Measurements from ENCODE around the gene GLRA2.
"Not testable (repeated sequence)": the region's sequence is repeated elsewhere in the genome, so short reads cannot be mapped to it uniquely, and the experiment has no call there.

Gene GLRA2

DNA sequence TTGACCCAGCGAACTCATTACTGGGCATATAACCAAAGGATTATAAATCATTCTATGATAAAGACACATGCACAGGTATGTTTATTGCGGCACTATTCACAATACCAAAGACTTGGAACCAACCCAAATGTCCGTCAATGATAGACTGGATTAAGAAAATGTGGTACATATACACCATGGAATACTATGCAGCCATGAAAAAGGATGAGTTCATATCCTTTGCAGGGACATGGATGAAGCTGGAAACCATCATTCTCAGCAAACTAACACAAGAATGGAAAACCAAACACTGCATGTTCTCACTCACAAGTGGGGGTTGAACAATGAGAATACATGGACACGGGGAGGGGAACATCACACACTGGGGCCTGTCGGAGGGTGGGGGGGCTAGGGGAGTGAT lies 83.1 kb downstream of the GLRA2 start:
- H3K27me3 Mint-ChIP-seq; DNase-seq (ENCODE audit: low spot score in 2 of 2); H3K4me1 Mint-ChIP-seq; H3K27ac Mint-ChIP-seq (ENCODE audit: low read depth); H3K4me3 Mint-ChIP-seq; H3K36me3 Mint-ChIP-seq (ENCODE audit: insufficient read depth); H3K9me3 Mint-ChIP-seq; ATAC-seq (replicated peaks; ENCODE audit: extremely low read depth, poor library complexity, severe bottlenecking): not testable (repeated sequence)

DNA sequence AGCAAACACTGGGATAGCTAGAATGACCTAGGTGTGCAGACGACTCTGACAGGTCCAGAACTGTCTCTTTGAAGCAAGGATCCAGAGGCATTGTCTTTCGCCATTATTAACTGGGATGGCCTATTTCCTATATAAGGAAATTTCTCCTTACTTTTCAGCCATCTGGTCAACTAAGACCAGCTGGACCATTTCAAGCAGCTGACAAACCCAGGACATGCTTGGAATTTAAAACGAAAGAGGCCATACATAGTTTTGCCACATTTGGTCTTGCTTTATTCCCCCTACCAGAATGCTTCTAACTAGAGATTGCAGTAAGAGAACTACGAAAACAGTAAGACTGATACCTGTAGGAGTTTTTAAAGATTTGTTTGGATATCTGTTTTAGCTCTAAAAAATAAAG lies 87.0 kb downstream of the GLRA2 start:
- H3K9me3 Mint-ChIP-seq: no peaks in the 10 kb centered on the region
- no peaks in the 10 kb centered on the region for H3K27me3 Mint-ChIP-seq
- DNase-seq (ENCODE audit: low spot score in 2 of 2): no peak
- no peak for ATAC-seq (replicated peaks; ENCODE audit: extremely low read depth, poor library complexity, severe bottlenecking)
- no peaks in the 10 kb centered on the region for H3K36me3 Mint-ChIP-seq (ENCODE audit: insufficient read depth)
- no peak overlapping the region for H3K27ac Mint-ChIP-seq (ENCODE audit: low read depth)
- H3K4me3 Mint-ChIP-seq: no peak overlapping the region
- H3K4me1 Mint-ChIP-seq: no peaks in the 10 kb centered on the region

DNA sequence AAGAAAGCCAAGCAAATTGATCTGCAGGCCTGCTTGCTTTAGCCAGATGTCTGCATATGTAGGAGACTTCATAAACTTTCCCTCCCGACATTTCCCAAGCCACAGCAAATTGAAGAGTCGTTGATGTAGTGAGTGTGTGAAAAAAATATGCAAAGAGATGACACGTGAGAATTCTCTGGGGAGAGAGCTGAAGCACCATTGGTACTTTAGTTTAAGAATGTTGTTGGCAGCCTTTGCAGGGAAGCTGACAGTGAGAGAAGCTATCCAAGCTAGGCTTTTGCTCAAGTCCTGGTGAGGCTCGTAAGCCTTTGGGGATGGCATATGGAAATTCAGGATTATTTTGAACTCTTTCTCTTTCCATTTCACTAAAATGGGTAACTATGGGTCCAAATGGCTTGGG lies 87.5 kb downstream of the GLRA2 start:
- no peaks in the 10 kb centered on the region for H3K36me3 Mint-ChIP-seq (ENCODE audit: insufficient read depth)
- no peaks in the 10 kb centered on the region for H3K27me3 Mint-ChIP-seq
- H3K9me3 Mint-ChIP-seq: no peaks in the 10 kb centered on the region
- no peaks in the 10 kb centered on the region for H3K4me1 Mint-ChIP-seq
- no peak for ATAC-seq (replicated peaks; ENCODE audit: extremely low read depth, poor library complexity, severe bottlenecking)
- no peak overlapping the region for H3K4me3 Mint-ChIP-seq
- no peak overlapping the region for H3K27ac Mint-ChIP-seq (ENCODE audit: low read depth)
- no peak for DNase-seq (ENCODE audit: low spot score in 2 of 2)

DNA sequence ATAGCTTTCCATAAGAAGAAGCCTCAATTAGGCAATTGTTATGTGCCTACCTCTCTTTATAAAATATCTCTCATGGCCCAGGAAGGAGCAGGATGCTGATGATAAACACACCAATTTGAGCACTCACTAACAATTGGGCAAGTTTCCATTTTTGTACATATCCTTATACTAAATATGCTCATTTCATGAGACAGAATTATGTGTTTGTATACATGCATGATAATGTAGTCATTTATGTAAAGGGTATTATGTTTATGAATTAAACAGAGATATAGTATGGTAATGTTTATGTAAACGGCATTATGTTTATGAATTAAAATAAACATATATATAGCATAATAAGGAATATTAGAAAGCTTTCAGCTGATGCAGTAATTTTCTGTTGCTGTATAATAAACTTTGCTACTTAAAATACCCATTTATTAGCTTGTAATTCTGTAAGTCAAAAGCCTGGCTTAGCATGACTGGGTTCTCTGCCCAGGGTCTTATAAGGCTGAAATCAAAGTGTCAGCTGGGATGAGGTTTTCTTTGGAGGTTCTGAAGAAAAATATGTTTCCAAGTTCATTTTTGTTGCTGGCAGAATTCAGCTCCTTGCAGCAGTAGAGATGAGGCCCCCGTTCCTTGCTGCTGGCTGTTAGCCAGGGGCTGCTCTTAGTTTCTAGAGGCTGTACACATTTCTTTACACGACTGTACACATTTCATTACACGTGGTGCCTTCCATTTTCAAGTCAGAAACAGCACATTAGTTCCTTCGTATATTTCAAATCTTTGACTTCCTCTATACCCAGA lies 89.0 kb downstream of the GLRA2 start:
- ATAC-seq (replicated peaks; ENCODE audit: extremely low read depth, poor library complexity, severe bottlenecking) (no peak), DNase-seq (ENCODE audit: low spot score in 2 of 2) (no peak)
- no peaks in the 10 kb centered on the region for H3K4me1 Mint-ChIP-seq
- no peak overlapping the region for H3K4me3 Mint-ChIP-seq
- no peaks in the 10 kb centered on the region for H3K27me3 Mint-ChIP-seq
- no peak overlapping the region for H3K27ac Mint-ChIP-seq (ENCODE audit: low read depth)
- H3K36me3 Mint-ChIP-seq (ENCODE audit: insufficient read depth): no peaks in the 10 kb centered on the region
- H3K9me3 Mint-ChIP-seq: no peaks in the 10 kb centered on the region

DNA sequence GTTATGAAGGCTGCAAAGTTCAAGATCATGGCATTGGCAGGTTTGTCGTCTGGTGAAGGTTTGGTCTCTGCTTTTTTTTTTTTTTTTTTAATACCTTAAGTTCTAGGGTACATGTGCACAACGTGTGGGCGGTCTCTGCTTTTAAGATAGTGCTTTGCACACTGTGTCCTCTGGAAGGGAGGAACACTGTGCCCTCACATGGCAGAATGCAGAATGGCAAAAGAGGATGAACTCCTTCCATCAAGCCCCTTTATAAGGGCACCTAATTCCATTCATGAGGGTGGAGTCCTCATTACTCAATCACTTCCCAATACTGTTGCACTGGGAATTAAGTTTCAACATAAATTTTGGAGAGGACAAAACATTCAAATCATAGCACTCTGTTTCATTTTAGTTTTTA lies 101.4 kb downstream of the GLRA2 start:
- no peaks in the 10 kb centered on the region for H3K27me3 Mint-ChIP-seq
- no peak overlapping the region for H3K4me3 Mint-ChIP-seq
- H3K9me3 Mint-ChIP-seq: no peaks in the 10 kb centered on the region
- ATAC-seq (replicated peaks; ENCODE audit: extremely low read depth, poor library complexity, severe bottlenecking) (no peak), DNase-seq (ENCODE audit: low spot score in 2 of 2) (no peak)
- no peaks in the 10 kb centered on the region for H3K4me1 Mint-ChIP-seq
- no peak overlapping the region for H3K27ac Mint-ChIP-seq (ENCODE audit: low read depth)
- no peaks in the 10 kb centered on the region for H3K36me3 Mint-ChIP-seq (ENCODE audit: insufficient read depth)

DNA sequence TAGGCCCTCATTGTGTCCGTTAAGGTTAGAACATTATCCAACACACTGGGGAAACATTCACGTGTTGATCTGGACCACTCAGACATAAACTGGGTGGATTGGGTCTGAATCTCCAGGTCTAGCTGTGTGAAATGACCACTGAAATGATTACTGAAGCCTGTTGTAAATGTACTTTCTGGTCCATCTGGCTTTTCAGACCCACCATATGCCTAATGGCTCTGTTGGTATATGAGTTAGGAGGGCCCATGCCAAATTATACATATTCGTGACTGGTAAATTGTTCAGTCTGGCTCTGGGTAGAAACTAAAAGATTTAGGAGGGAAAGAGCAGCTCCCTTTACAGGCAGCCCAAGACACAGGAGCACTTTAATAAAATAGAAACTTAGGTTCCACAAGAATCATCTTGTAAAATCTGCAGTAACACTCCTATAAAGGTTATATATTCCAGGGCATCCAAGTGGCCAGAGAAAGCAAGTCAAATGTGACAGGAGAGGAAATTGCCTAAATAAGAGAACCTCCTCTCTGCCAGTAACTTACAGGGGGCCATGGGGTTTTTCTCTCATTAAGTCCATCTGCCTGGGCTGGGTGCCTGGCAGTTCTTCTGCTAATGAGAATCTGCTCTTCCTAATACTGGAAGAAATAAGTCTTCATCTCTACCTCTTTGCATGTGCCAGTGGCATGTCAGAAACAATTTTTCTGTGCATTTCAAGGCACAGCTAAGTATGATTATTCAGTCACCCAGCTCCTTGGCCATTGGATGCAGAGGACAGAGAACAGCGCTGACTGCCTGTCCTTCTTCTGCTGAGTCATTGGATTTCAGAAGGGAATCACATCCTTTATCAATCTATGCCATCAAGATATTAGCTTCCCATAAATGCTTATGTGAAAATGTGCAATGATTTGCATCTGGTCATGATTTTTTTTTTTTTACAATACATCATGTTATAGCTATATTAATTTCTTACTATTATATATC lies 112.6 kb downstream of the GLRA2 start:
- no peaks in the 10 kb centered on the region for H3K36me3 Mint-ChIP-seq (ENCODE audit: insufficient read depth)
- H3K9me3 Mint-ChIP-seq: no peaks in the 10 kb centered on the region
- H3K27me3 Mint-ChIP-seq: peaks cover 6% of the 10 kb centered on the region
- H3K4me1 Mint-ChIP-seq: no peaks in the 10 kb centered on the region
- no peak overlapping the region for H3K4me3 Mint-ChIP-seq
- DNase-seq (ENCODE audit: low spot score in 2 of 2) (no peak), ATAC-seq (replicated peaks; ENCODE audit: extremely low read depth, poor library complexity, severe bottlenecking) (no peak)
- no peak overlapping the region for H3K27ac Mint-ChIP-seq (ENCODE audit: low read depth)

DNA sequence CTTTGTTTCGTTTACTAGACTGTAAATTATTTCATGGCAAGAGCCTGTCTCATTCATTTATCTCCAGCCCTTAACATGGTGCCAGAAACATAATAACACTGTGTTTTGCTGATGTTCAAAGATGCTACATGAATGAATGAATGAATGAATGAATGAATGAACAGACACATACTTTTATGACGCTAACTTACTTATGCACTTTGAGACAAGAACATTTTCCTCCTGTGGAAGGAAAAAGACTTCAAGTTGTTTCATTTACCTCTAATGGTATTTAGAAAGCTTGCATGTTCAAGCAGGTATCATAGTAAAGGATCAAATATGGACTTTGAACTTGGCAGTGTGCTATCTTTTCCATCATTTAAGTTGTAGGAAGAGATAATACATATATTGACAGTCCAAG lies 131.6 kb downstream of the GLRA2 start:
- H3K4me1 Mint-ChIP-seq: no peaks in the 10 kb centered on the region
- H3K27me3 Mint-ChIP-seq: no peaks in the 10 kb centered on the region
- H3K4me3 Mint-ChIP-seq: no peak overlapping the region
- H3K27ac Mint-ChIP-seq (ENCODE audit: low read depth): no peak overlapping the region
- no peak for DNase-seq (ENCODE audit: low spot score in 2 of 2)
- ATAC-seq (replicated peaks; ENCODE audit: extremely low read depth, poor library complexity, severe bottlenecking): no peak
- no peaks in the 10 kb centered on the region for H3K36me3 Mint-ChIP-seq (ENCODE audit: insufficient read depth)
- H3K9me3 Mint-ChIP-seq: no peaks in the 10 kb centered on the region

DNA sequence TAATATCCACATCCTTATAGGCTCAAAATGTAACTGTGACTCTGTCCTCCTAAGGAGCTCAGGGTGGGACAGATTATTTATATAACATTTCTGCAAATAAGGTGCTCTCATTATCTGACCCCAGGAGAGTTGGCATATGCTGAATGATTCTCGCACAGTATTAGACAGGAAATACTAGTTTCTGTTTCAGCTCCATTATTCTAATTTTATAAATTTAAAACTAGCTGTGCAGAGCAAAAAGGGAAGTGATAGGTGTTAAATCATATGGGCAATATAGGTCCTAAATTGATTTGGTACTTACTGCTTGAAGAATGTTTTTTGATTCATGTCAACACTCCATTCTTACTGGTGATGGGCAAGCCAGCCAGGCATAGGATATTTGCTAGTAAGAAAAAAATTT lies 141.5 kb downstream of the GLRA2 start:
- no peak overlapping the region for H3K27ac Mint-ChIP-seq (ENCODE audit: low read depth)
- H3K4me1 Mint-ChIP-seq: no peaks in the 10 kb centered on the region
- no peaks in the 10 kb centered on the region for H3K36me3 Mint-ChIP-seq (ENCODE audit: insufficient read depth)
- no peaks in the 10 kb centered on the region for H3K9me3 Mint-ChIP-seq
- no peak overlapping the region for H3K4me3 Mint-ChIP-seq
- ATAC-seq (replicated peaks; ENCODE audit: extremely low read depth, poor library complexity, severe bottlenecking): no peak
- DNase-seq (ENCODE audit: low spot score in 2 of 2): no peak
- no peaks in the 10 kb centered on the region for H3K27me3 Mint-ChIP-seq

DNA sequence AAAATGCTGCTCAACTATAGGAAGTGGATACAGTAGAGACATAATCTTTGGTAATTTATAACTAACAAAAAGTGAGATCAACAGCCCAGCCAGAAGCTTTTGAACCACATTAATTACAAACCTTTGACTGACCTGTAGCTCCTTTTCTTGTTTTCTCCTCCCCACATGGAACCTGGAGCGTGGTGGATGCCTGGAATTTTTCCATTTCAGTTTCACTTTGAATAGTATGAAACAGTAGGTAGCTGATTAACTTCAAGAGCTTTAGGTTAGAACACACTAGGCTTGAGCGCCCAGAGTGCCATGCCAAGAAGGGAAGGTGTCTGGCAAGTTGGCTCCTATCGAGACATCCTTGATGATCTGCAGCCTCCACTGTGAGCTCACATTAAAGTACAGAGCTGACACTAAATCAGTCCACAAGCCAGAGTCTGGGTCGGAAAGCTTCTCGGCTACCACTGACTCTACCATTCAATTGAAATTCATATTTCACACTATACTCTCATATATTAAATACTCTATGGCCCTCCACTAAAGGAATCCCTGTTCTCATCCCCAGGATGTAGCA lies 143.4 kb downstream of the GLRA2 start:
- no peaks in the 10 kb centered on the region for H3K27me3 Mint-ChIP-seq
- no peaks in the 10 kb centered on the region for H3K4me1 Mint-ChIP-seq
- ATAC-seq (replicated peaks; ENCODE audit: extremely low read depth, poor library complexity, severe bottlenecking) (no peak), DNase-seq (ENCODE audit: low spot score in 2 of 2) (no peak)
- H3K36me3 Mint-ChIP-seq (ENCODE audit: insufficient read depth): no peaks in the 10 kb centered on the region
- no peaks in the 10 kb centered on the region for H3K9me3 Mint-ChIP-seq
- no peak overlapping the region for H3K27ac Mint-ChIP-seq (ENCODE audit: low read depth)
- no peak overlapping the region for H3K4me3 Mint-ChIP-seq

DNA sequence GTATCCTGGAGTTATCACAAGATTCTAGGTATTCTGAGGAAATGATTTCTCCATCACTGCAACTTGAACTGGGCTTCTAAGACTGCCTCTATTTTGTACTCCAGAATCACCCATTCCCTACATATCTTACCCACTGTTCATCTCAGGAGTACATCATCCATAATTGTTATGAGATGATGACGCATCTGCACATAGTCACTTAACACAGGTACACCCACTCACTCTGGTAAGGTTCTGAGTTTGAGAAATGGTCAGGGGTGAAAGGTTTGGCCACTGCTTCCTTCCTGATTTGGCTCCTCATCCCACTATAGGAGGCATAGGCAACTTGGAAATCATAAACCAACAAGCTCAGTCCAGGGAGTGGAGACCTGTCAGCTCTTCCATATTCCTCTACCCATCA lies 143.9 kb downstream of the GLRA2 start:
- Mint-ChIP-seq H3K4me1 (no peaks in the 10 kb centered on the region), H3K36me3 (ENCODE audit: insufficient read depth) (no peaks in the 10 kb centered on the region), H3K27me3 (no peaks in the 10 kb centered on the region), H3K9me3 (no peaks in the 10 kb centered on the region), H3K4me3 (no peak overlapping the region), H3K27ac (ENCODE audit: low read depth) (no peak overlapping the region)
- DNase-seq (ENCODE audit: low spot score in 2 of 2) (no peak), ATAC-seq (replicated peaks; ENCODE audit: extremely low read depth, poor library complexity, severe bottlenecking) (no peak)

DNA sequence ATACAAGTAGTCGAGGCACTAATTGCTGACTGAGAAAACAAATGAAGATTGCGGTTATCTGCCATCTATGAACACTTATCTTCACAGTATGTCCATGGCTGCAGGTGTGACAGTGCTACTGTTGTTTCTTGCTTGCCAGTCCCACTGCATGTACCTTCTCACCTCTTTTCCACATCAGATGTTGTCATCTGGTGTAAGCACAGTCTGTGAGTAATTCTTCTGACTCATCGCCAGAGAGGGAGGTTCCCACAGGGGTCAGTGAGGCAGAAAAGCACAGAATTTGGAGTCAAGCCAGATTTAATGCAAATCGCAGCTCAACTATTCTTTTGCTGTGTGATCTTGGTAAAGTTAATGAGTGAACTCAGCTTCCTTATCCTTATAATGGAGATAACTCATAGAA lies 144.4 kb downstream of the GLRA2 start:
- Mint-ChIP-seq H3K4me3 (no peak overlapping the region), H3K27ac (ENCODE audit: low read depth) (no peak overlapping the region), H3K27me3 (no peaks in the 10 kb centered on the region), H3K36me3 (ENCODE audit: insufficient read depth) (no peaks in the 10 kb centered on the region), H3K4me1 (no peaks in the 10 kb centered on the region), H3K9me3 (no peaks in the 10 kb centered on the region)
- ATAC-seq (replicated peaks; ENCODE audit: extremely low read depth, poor library complexity, severe bottlenecking): no peak
- DNase-seq (ENCODE audit: low spot score in 2 of 2): no peak

DNA sequence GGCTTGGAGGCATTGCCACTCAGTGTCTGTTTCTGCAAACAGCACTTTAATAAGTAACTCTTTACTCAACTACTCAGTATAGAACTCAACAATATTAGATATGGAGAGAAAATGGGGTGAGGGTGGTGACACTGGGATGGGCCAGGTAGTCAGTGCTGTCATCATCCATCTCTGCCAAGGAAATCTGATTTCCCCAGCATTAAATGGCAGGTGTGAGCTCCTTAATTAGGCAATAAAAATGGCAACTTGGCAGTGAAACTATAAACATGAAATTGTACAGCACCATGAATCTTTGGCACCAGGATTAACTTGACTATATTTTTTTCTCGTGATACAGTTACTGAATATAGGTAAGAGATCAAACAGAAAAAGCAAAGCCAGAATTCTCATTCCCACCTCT lies 146.2 kb downstream of the GLRA2 start:
- H3K4me3 Mint-ChIP-seq: no peak overlapping the region
- H3K9me3 Mint-ChIP-seq: no peaks in the 10 kb centered on the region
- DNase-seq (ENCODE audit: low spot score in 2 of 2) (no peak), ATAC-seq (replicated peaks; ENCODE audit: extremely low read depth, poor library complexity, severe bottlenecking) (no peak)
- no peaks in the 10 kb centered on the region for H3K4me1 Mint-ChIP-seq
- H3K36me3 Mint-ChIP-seq (ENCODE audit: insufficient read depth): no peaks in the 10 kb centered on the region
- no peak overlapping the region for H3K27ac Mint-ChIP-seq (ENCODE audit: low read depth)
- H3K27me3 Mint-ChIP-seq: no peaks in the 10 kb centered on the region

DNA sequence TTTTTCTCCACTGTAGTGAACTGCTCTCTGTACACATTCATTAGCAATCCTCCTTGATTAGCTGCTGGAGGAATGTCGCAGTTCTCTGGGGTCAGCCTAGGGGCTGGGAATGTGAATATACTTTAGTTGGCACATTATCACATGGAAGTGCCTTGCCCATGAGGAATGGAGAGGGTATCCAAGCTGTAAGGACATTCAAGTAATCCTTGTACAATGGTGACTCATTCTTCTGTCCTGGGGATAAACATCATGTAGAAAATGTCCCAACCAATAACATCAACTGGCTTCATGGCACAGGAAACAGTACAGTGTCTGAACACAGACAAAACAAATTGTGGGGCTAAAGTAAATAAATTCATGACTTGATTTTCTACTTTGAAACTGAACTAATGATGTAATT lies 147.1 kb downstream of the GLRA2 start:
- Mint-ChIP-seq H3K4me3 (no peak overlapping the region), H3K9me3 (no peaks in the 10 kb centered on the region), H3K27me3 (no peaks in the 10 kb centered on the region), H3K27ac (ENCODE audit: low read depth) (no peak overlapping the region), H3K36me3 (ENCODE audit: insufficient read depth) (no peaks in the 10 kb centered on the region), H3K4me1 (no peaks in the 10 kb centered on the region)
- no peak for ATAC-seq (replicated peaks; ENCODE audit: extremely low read depth, poor library complexity, severe bottlenecking)
- DNase-seq (ENCODE audit: low spot score in 2 of 2): no peak

All from central memory CD8-positive, alpha-beta T cell (primary cell).